GM12878 (cell line): Measurements from ENCODE around the gene P4HA1. TPM values are rescaled to one million over a fixed set of nuclear protein-coding genes. Genes with fewer than 3 reads are reported as not detected.

Source experiments
- CREB1 ChIP-seq: IDR thresholded peaks from 2 replicates; pipeline ENCODE4 v1.6.1; 2012; ENCODE audit warnings: low read depth, mild to moderate bottlenecking, inconsistent platforms
- CREM ChIP-seq: IDR thresholded peaks from 2 replicates; pipeline ENCODE4 v1.6.1; 2014; ENCODE audit warnings: antibody characterized with exemption, low read depth
- DPF2 ChIP-seq: fragments of 450-650 bp; IDR thresholded peaks from 2 replicates; pipeline ENCODE4 v1.6.1; 2017; ENCODE audit warnings: mild to moderate bottlenecking
- ESRRA ChIP-seq: IDR thresholded peaks from 2 replicates; pipeline ENCODE4 v1.6.1; 2012; ENCODE audit warnings: mild to moderate bottlenecking, low read length, improper control_type of control experiment
- GABPA ChIP-seq: IDR thresholded peaks from 2 replicates; pipeline ENCODE4 v1.6.1; 2014; ENCODE audit warnings: antibody characterized with exemption, low read depth, mild to moderate bottlenecking, inconsistent platforms
- IRF4 ChIP-seq: IDR thresholded peaks from 2 replicates; pipeline ENCODE4 v1.6.1; 2011; ENCODE audit warnings: low read depth, low read length
- KAT2A ChIP-seq: conservative IDR thresholded peaks from 2 replicates; pipeline ENCODE4 v1.6.1; 2011; ENCODE audit warnings: low read depth, low read length; ENCODE audit not compliant: control insufficient read depth
- MEF2A ChIP-seq: IDR thresholded peaks from 2 replicates; pipeline ENCODE4 v1.6.1; 2011; ENCODE audit warnings: low read depth, mild to moderate bottlenecking, low read length, moderate library complexity; ENCODE audit not compliant: insufficient read depth
- MEF2B ChIP-seq: fragments of 450-650 bp; IDR thresholded peaks from 2 replicates; pipeline ENCODE4 v1.6.1; 2018; ENCODE audit warnings: mild to moderate bottlenecking, moderate library complexity; ENCODE audit not compliant: partially characterized antibody, poor library complexity, severe bottlenecking
- MTA3 ChIP-seq: IDR thresholded peaks from 2 replicates; pipeline ENCODE4 v1.6.1; 2012; ENCODE audit warnings: low read length, inconsistent platforms, borderline replicate concordance
- NFIC ChIP-seq: IDR thresholded peaks from 2 replicates; pipeline ENCODE4 v1.6.1; 2012; ENCODE audit warnings: low read depth, mild to moderate bottlenecking, inconsistent platforms, low read length, moderate library complexity
- NR2C1 ChIP-seq: fragments of 450-650 bp; IDR thresholded peaks from 2 replicates; pipeline ENCODE4 v1.6.1; 2017; ENCODE audit warnings: antibody characterized with exemption, mild to moderate bottlenecking, moderate library complexity
- NR2C2 ChIP-seq: IDR thresholded peaks from 2 replicates; pipeline ENCODE4 v1.6.1; 2011; ENCODE audit warnings: borderline replicate concordance, low read depth; ENCODE audit not compliant: control insufficient read depth, insufficient read length
- RUNX3 ChIP-seq: IDR thresholded peaks from 2 replicates; pipeline ENCODE4 v1.6.1; 2012; ENCODE audit warnings: low read length, inconsistent platforms
- SREBF1 ChIP-seq: IDR thresholded peaks from 2 replicates; pipeline ENCODE4 v1.6.1; 2012; ENCODE audit warnings: mild to moderate bottlenecking, low read length
- STAT3 ChIP-seq: IDR thresholded peaks from 2 replicates; pipeline ENCODE4 v1.6.1; 2011; ENCODE audit warnings: low read depth, low read length, improper control_type of control experiment
- WRNIP1 ChIP-seq: IDR thresholded peaks from 2 replicates; pipeline ENCODE4 v1.6.1; 2011; ENCODE audit warnings: low read depth, low read length, improper control_type of control experiment, borderline replicate concordance
- ZBED1 ChIP-seq: IDR thresholded peaks from 2 replicates; pipeline ENCODE4 v1.6.1; 2016; ENCODE audit warnings: borderline replicate concordance
- ZZZ3 ChIP-seq: IDR thresholded peaks from 2 replicates; pipeline ENCODE4 v1.6.1; 2011; ENCODE audit warnings: low read depth; ENCODE audit not compliant: control insufficient read depth, insufficient read length
- polyA plus RNA-seq, 11 experiments: library from polyadenylated mRNA; depleted of rRNA in 4 of 11; unstranded in 6 of 11; stranded (reverse) in 5 of 11; fragments of >200 nt; fragmentation: Nextera tagmentation in 4 of 11; fragmentation: Illumina TruSeq in 1 of 11; extraction: Ambion mirVana in 4 of 11; extraction: Trizol in 1 of 11; gene quantifications; 1 replicate in 1 of 11; 2 replicates in 10 of 11; pipeline versions ENCODE4 v1.2.1 to v1.2.3, GENCODE V29; 2011 to 2016; ENCODE audit warnings: inconsistent platforms in 2 of 11, missing spikeins in 2 of 11, low read depth in 1 of 11
- total RNA-seq, 4 experiments: library from RNA; depleted of rRNA in 3 of 4; stranded (reverse); fragments of >200 nt in 3 of 4; fragmentation: Illumina TruSeq in 1 of 4; extraction: Trizol in 1 of 4; gene quantifications; 2 replicates each; pipeline versions ENCODE4 v1.2.1 to v1.2.3, GENCODE V29; 2013 to 2021
- TF ChIP-seq, protein P1 (sequence below): fragments of 450-650 bp; IDR thresholded peaks from 2 replicates; pipeline ENCODE4 v1.6.1; 2017; ENCODE audit warnings: mild to moderate bottlenecking
- TF ChIP-seq, protein P2 (sequence below): fragments of 450-650 bp; IDR thresholded peaks from 2 replicates; pipeline ENCODE4 v1.6.1; 2017; ENCODE audit warnings: mild to moderate bottlenecking, low read depth, inconsistent platforms; ENCODE audit not compliant: poor library complexity, severe bottlenecking
- TF ChIP-seq, protein P3 (sequence below): fragments of 450-650 bp; IDR thresholded peaks from 2 replicates; pipeline ENCODE4 v1.6.1; 2017; ENCODE audit warnings: mild to moderate bottlenecking, moderate library complexity
- TF ChIP-seq, protein P4 (sequence below): fragments of 450-650 bp; IDR thresholded peaks from 2 replicates; pipeline ENCODE4 v1.6.1; 2016; ENCODE audit warnings: mild to moderate bottlenecking

P4HA1 gene
- total and polyA plus RNA-seq, 10 of the 15 experiments (the other 5 are each of a cell fraction or from before 2014, with no cell fraction given): 15.0 to 160 (median 24.1) TPM

DNA sequence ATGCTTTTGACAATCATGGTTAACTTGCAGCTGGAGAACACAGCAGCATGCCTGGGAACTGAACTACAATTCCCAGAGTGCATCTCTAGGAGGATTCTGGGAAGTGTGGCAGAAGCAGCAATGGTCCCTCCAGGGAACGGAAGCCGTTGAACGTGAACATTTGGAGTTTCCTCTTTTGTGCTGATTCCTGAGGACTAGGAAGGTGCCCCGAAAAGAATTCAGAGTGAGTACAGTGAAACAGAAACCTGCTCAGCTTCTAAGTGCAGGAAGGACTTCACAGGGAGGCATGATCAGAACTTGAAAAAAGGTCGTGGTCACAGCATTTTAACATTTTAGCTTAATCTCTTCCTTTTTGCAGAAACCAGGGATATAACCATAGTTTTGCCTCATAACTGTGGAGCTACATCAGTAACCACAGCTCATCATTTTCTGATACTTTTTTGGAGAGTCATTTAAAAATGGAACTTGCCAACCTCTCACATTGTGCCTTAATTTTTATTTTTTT is 13.7 kb upstream of the P4HA1 start, which contains the start of gene NUDT13 (continued):
- TF ChIP-seq, protein P1, sequence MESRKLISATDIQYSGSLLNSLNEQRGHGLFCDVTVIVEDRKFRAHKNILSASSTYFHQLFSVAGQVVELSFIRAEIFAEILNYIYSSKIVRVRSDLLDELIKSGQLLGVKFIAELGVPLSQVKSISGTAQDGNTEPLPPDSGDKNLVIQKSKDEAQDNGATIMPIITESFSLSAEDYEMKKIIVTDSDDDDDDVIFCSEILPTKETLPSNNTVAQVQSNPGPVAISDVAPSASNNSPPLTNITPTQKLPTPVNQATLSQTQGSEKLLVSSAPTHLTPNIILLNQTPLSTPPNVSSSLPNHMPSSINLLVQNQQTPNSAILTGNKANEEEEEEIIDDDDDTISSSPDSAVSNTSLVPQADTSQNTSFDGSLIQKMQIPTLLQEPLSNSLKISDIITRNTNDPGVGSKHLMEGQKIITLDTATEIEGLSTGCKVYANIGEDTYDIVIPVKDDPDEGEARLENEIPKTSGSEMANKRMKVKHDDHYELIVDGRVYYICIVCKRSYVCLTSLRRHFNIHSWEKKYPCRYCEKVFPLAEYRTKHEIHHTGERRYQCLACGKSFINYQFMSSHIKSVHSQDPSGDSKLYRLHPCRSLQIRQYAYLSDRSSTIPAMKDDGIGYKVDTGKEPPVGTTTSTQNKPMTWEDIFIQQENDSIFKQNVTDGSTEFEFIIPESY: no peak
- TF ChIP-seq, protein P2, sequence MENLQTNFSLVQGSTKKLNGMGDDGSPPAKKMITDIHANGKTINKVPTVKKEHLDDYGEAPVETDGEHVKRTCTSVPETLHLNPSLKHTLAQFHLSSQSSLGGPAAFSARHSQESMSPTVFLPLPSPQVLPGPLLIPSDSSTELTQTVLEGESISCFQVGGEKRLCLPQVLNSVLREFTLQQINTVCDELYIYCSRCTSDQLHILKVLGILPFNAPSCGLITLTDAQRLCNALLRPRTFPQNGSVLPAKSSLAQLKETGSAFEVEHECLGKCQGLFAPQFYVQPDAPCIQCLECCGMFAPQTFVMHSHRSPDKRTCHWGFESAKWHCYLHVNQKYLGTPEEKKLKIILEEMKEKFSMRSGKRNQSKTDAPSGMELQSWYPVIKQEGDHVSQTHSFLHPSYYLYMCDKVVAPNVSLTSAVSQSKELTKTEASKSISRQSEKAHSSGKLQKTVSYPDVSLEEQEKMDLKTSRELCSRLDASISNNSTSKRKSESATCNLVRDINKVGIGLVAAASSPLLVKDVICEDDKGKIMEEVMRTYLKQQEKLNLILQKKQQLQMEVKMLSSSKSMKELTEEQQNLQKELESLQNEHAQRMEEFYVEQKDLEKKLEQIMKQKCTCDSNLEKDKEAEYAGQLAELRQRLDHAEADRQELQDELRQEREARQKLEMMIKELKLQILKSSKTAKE: peak; percentile 27
- TF ChIP-seq WRNIP1: 0 out of 2 replicates have a peak, but pooled peaks have one; percentile 64
- peak; percentile 93 for TF ChIP-seq GABPA
- peak; percentile 62 for TF ChIP-seq NR2C1
- 0 out of 2 replicates have a peak, but pooled peaks have one; percentile 29 for TF ChIP-seq MEF2A
- no peak for TF ChIP-seq DPF2
- TF ChIP-seq NR2C2: no peak
- no peak for TF ChIP-seq ZZZ3
- 0 out of 2 replicates have a peak, but pooled peaks have one; percentile 67 for TF ChIP-seq STAT3
- peak; percentile 55 for TF ChIP-seq CREB1
- TF ChIP-seq MTA3: no peak
- 0 out of 2 replicates have a peak, but pooled peaks have one; percentile 22 for TF ChIP-seq ZBED1
- TF ChIP-seq ESRRA: no peak
- TF ChIP-seq KAT2A: no peak
- TF ChIP-seq, protein P3, sequence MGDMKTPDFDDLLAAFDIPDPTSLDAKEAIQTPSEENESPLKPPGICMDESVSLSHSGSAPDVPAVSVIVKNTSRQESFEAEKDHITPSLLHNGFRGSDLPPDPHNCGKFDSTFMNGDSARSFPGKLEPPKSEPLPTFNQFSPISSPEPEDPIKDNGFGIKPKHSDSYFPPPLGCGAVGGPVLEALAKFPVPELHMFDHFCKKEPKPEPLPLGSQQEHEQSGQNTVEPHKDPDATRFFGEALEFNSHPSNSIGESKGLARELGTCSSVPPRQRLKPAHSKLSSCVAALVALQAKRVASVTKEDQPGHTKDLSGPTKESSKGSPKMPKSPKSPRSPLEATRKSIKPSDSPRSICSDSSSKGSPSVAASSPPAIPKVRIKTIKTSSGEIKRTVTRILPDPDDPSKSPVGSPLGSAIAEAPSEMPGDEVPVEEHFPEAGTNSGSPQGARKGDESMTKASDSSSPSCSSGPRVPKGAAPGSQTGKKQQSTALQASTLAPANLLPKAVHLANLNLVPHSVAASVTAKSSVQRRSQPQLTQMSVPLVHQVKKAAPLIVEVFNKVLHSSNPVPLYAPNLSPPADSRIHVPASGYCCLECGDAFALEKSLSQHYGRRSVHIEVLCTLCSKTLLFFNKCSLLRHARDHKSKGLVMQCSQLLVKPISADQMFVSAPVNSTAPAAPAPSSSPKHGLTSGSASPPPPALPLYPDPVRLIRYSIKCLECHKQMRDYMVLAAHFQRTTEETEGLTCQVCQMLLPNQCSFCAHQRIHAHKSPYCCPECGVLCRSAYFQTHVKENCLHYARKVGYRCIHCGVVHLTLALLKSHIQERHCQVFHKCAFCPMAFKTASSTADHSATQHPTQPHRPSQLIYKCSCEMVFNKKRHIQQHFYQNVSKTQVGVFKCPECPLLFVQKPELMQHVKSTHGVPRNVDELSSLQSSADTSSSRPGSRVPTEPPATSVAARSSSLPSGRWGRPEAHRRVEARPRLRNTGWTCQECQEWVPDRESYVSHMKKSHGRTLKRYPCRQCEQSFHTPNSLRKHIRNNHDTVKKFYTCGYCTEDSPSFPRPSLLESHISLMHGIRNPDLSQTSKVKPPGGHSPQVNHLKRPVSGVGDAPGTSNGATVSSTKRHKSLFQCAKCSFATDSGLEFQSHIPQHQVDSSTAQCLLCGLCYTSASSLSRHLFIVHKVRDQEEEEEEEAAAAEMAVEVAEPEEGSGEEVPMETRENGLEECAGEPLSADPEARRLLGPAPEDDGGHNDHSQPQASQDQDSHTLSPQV: peak; percentile 100
- 0 out of 2 replicates have a peak, but pooled peaks have one; percentile 41 for TF ChIP-seq NFIC
- TF ChIP-seq, protein P4, sequence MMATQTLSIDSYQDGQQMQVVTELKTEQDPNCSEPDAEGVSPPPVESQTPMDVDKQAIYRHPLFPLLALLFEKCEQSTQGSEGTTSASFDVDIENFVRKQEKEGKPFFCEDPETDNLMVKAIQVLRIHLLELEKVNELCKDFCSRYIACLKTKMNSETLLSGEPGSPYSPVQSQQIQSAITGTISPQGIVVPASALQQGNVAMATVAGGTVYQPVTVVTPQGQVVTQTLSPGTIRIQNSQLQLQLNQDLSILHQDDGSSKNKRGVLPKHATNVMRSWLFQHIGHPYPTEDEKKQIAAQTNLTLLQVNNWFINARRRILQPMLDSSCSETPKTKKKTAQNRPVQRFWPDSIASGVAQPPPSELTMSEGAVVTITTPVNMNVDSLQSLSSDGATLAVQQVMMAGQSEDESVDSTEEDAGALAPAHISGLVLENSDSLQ: no peak
- peak; percentile 44 for TF ChIP-seq MEF2B
- peak; percentile 66 for TF ChIP-seq SREBF1
- peak; percentile 52 for TF ChIP-seq RUNX3
- 0 out of 2 replicates have a peak, but pooled peaks have one; percentile 57 for TF ChIP-seq IRF4
- peak; percentile 91; the same call in 1 of the 2 replicates for TF ChIP-seq CREM
